GM10266 (cell line): ENCODE measurements around the gene TOP1.

Source experiments
- DNase-seq: peaks from one replicate; pipeline ENCODE4 v3.0.0; 2012; ENCODE audit errors: extremely low spot score
- CTCF ChIP-seq: IDR thresholded peaks from 2 replicates; pipeline ENCODE4 v1.5.1; 2012; ENCODE audit warnings: mild to moderate bottlenecking, low read depth; ENCODE audit not compliant: control insufficient read depth, insufficient read depth; ENCODE audit errors: missing control alignments

TOP1 gene

GRCh38 chr20:41166201-41167117 is 137.8 kb downstream of the TOP1 start:
- no peak for TF ChIP-seq CTCF
- no peak for DNase-seq

- no peak for TF ChIP-seq CTCF
- no peak for DNase-seq
These were observed 138.5 kb downstream of the TOP1 start for GRCh38 chr20:41167118-41167470.

GRCh38 chr20:41167481-41168253 is 139.0 kb downstream of the TOP1 start:
- TF ChIP-seq CTCF, result no peak
- no peak for DNase-seq

- no peak for TF ChIP-seq CTCF
- no peak for DNase-seq
These were observed 139.9 kb downstream of the TOP1 start for GRCh38 chr20:41168281-41169161.

GRCh38 chr20:41169162-41169690 is 140.6 kb downstream of the TOP1 start:
- no peak for DNase-seq
- no peak for TF ChIP-seq CTCF

- DNase-seq, result no peak
- TF ChIP-seq CTCF, result no peak
These were observed 141.2 kb downstream of the TOP1 start for GRCh38 chr20:41169791-41170351.
